Measurements from ENCODE around the gene CYP8B1. TPM values are rescaled to one million over a fixed set of nuclear protein-coding genes. Genes with fewer than 3 reads are reported as not detected.

Gene CYP8B1
- total and polyA plus RNA-seq, 2 of the 13 experiments (the other 11 are each of a cell fraction or from before 2014, with no cell fraction given), result 0.58 to 2.0 TPM

- TF ChIP-seq, protein P1, sequence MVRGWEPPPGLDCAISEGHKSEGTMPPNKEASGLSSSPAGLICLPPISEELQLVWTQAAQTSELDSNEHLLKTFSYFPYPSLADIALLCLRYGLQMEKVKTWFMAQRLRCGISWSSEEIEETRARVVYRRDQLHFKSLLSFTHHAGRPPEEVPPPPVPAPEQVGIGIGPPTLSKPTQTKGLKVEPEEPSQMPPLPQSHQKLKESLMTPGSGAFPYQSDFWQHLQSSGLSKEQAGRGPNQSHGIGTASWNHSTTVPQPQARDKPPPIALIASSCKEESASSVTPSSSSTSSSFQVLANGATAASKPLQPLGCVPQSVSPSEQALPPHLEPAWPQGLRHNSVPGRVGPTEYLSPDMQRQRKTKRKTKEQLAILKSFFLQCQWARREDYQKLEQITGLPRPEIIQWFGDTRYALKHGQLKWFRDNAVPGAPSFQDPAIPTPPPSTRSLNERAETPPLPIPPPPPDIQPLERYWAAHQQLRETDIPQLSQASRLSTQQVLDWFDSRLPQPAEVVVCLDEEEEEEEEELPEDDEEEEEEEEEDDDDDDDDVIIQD (CRISPR knock-in tag; IDR thresholded peaks at IDR 0.05; ENCODE audit: low read depth), result 0 out of 2 replicates have a peak, but pooled peaks have one; percentile 56
- TF ChIP-seq, protein P2, sequence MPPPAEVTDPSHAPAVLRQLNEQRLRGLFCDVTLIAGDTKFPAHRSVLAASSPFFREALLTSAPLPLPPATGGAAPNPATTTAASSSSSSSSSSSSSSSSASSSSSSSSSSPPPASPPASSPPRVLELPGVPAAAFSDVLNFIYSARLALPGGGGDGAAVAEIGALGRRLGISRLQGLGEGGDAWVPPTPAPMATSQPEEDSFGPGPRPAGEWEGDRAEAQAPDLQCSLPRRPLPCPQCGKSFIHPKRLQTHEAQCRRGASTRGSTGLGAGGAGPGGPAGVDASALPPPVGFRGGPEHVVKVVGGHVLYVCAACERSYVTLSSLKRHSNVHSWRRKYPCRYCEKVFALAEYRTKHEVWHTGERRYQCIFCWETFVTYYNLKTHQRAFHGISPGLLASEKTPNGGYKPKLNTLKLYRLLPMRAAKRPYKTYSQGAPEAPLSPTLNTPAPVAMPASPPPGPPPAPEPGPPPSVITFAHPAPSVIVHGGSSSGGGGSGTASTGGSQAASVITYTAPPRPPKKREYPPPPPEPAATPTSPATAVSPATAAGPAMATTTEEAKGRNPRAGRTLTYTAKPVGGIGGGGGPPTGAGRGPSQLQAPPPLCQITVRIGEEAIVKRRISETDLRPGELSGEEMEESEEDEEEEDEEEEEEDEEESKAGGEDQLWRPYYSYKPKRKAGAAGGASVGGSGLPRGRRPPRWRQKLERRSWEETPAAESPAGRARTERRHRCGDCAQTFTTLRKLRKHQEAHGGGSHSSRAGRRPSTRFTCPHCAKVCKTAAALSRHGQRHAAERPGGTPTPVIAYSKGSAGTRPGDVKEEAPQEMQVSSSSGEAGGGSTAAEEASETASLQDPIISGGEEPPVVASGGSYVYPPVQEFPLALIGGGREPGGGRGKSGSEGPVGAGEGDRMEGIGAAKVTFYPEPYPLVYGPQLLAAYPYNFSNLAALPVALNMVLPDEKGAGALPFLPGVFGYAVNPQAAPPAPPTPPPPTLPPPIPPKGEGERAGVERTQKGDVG (CRISPR knock-in tag; IDR thresholded peaks at IDR 0.05; ENCODE audit: borderline replicate concordance), result no peak
- TF ChIP-seq DNMT3B (CRISPR knock-in tag; conservative IDR thresholded peaks at IDR 0.05), result no peak
- TF ChIP-seq ZNF367 (CRISPR knock-in tag; IDR thresholded peaks at IDR 0.05; ENCODE audit: borderline replicate concordance), result no peak
- no peak for TF ChIP-seq ZBTB37 (CRISPR knock-in tag; IDR thresholded peaks at IDR 0.05)
- TF ChIP-seq LCORL (IDR thresholded peaks at IDR 0.05), result no peak
- TF ChIP-seq LCORL (CRISPR knock-in tag; IDR thresholded peaks at IDR 0.05), result 0 out of 2 replicates have a peak, but pooled peaks have one; percentile 25
- TF ChIP-seq PCBP2 (optimal IDR thresholded peaks at IDR 0.05; ENCODE audit: low read depth, low read length, poor library complexity, severe bottlenecking), result no peak
- TF ChIP-seq, protein P3, sequence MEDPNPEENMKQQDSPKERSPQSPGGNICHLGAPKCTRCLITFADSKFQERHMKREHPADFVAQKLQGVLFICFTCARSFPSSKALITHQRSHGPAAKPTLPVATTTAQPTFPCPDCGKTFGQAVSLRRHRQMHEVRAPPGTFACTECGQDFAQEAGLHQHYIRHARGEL (CRISPR knock-in tag; IDR thresholded peaks at IDR 0.05), result no peak
- TF ChIP-seq PHF8 (CRISPR knock-in tag; IDR thresholded peaks at IDR 0.05), result no peak
- peak; percentile 32 to 60; a peak in 2 of 4 replicates for TF ChIP-seq HMGXB4 (CRISPR knock-in tag; IDR thresholded peaks at IDR 0.05; ENCODE audit: borderline replicate concordance in 1 of 2, low read depth in 1 of 2)
- TF ChIP-seq, protein P4, sequence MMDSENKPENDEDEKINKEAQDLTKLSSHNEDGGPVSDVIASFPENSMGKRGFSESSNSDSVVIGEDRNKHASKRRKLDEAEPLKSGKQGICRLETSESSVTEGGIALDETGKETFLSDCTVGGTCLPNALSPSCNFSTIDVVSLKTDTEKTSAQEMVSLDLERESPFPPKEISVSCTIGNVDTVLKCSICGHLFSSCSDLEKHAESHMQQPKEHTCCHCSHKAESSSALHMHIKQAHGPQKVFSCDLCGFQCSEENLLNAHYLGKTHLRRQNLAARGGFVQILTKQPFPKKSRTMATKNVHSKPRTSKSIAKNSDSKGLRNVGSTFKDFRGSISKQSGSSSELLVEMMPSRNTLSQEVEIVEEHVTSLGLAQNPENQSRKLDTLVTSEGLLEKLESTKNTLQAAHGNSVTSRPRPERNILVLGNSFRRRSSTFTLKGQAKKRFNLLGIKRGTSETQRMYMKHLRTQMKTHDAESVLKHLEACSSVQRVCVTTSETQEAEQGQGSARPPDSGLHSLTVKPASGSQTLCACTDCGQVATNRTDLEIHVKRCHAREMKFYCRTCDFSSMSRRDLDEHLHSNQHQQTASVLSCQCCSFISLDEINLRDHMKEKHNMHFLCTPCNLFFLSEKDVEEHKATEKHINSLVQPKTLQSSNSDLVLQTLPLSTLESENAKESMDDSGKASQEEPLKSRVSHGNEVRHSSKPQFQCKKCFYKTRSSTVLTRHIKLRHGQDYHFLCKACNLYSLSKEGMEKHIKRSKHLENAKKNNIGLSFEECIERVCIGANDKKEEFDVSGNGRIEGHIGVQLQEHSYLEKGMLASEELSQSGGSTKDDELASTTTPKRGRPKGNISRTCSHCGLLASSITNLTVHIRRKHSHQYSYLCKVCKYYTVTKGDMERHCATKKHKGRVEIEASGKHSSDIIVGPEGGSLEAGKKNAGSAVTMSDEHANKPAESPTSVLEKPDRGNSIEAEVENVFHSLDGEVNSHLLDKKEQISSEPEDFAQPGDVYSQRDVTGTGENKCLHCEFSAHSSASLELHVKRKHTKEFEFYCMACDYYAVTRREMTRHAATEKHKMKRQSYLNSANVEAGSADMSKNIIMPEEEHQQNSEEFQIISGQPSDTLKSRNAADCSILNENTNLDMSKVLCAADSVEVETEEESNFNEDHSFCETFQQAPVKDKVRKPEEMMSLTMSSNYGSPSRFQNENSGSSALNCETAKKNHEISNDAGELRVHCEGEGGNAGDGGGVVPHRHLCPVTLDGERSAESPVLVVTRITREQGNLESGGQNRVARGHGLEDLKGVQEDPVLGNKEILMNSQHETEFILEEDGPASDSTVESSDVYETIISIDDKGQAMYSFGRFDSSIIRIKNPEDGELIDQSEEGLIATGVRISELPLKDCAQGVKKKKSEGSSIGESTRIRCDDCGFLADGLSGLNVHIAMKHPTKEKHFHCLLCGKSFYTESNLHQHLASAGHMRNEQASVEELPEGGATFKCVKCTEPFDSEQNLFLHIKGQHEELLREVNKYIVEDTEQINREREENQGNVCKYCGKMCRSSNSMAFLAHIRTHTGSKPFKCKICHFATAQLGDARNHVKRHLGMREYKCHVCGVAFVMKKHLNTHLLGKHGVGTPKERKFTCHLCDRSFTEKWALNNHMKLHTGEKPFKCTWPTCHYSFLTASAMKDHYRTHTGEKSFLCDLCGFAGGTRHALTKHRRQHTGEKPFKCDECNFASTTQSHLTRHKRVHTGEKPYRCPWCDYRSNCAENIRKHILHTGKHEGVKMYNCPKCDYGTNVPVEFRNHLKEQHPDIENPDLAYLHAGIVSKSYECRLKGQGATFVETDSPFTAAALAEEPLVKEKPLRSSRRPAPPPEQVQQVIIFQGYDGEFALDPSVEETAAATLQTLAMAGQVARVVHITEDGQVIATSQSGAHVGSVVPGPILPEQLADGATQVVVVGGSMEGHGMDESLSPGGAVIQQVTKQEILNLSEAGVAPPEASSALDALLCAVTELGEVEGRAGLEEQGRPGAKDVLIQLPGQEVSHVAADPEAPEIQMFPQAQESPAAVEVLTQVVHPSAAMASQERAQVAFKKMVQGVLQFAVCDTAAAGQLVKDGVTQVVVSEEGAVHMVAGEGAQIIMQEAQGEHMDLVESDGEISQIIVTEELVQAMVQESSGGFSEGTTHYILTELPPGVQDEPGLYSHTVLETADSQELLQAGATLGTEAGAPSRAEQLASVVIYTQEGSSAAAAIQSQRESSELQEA (CRISPR knock-in tag; IDR thresholded peaks at IDR 0.05; ENCODE audit: not compliant biosample characterization), result no peak
Measured at GRCh38 chr3:42831321-42831713, 44.4 kb downstream of the CYP8B1 start (continued).

Data from HepG2 (cell line).